GM19328 (cell line): Measurements from ENCODE around the gene GABBR2.
"Not testable (repeated sequence)": the region's sequence is repeated elsewhere in the genome, so short reads cannot be mapped to it uniquely, and the experiment has no call there.

Experiments
- ATAC-seq: cut with Tn5 transposase; IDR thresholded peaks from one replicate; pipeline ENCODE4 v1.9.1; 2021; ENCODE audit warnings: mild to moderate bottlenecking, moderate library complexity; ENCODE audit not compliant: unreplicated experiment

Gene GABBR2

DNA sequence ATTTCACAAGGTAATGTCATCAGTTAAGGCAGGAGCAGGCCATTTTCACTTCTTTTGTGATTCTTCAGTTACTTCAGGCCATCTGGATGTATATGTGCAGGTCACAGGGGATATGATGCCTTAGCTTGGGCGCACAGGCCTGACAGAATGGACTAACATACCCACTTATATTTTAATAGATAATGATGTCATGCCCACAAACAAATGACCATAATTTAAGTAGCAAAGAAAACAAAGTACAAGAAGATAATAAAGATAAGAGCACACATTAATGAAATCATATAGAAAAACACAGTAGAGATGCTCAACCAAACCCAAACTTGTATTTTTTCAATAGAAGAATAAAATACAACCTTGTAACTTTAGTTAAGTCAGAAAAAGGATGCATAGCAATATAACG, 433.6 kb downstream of the GABBR2 start:
- ATAC-seq = no peak

GRCh38 chr9:98272083-98272482, 436.7 kb downstream of the GABBR2 start:
- ATAC-seq = no peak

DNA sequence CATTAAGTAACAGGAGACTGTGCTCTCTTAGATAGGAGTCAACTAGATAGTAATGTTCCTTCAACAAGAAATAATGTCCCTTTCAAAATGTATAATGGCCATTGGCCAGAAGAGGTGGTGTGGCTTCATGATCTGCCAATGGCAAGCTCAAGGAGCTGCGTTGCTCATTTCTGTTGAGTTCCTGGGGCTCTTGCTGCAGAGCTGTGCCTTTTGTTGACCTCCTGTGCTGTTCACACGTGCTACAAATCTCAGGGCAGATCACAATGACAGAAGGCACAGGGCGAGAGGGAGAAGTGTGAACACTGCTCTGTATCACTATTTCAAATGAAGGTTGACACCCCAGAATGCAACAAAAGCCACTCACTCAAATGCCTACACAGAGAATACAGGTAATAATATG, 437.3 kb downstream of the GABBR2 start:
- ATAC-seq = no peak

DNA sequence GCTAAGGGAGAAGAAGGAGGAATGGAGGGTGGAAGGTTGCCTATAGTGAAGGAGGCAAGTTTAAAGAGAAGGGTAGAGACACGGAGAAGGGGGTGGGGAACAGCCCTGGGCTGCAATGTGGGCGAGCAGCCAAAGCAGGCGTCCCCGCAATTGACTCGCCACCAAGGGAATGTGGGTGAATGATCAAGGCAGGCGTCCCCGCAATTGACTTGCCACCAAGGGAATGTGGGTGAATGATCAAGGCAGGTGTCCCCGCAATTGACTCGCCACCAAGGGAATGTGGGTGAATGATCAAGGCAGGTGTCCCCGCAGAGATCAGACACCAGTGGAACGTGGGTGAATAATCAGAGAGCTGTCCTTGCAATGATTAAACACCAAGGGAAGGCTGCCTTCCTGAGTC, 438.5 kb downstream of the GABBR2 start:
- not testable (repeated sequence) for ATAC-seq

DNA sequence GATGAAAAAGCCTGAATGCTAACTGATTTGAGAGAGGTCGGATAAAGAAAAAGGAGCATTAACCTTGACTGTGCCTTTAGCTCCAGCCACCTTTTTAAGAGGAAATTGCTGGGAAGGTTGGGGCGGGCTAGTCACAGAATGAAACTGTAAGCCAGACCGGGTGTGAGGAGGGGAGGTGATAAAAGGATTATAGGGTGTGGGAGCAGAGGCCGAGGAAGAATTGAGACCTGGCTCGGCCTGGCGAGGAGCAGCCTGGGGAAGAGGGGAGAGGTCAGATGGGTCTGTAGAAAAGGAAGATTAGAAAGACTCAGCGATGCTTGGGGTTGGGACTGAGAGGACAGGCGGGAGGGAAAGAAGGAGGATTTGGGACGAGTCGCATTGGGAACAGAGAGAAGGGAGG, 439.1 kb downstream of the GABBR2 start:
- ATAC-seq = not testable (repeated sequence)

- ATAC-seq = not testable (repeated sequence)
Measured at GRCh38 chr9:98267556-98267955, 441.2 kb downstream of the GABBR2 start.

DNA sequence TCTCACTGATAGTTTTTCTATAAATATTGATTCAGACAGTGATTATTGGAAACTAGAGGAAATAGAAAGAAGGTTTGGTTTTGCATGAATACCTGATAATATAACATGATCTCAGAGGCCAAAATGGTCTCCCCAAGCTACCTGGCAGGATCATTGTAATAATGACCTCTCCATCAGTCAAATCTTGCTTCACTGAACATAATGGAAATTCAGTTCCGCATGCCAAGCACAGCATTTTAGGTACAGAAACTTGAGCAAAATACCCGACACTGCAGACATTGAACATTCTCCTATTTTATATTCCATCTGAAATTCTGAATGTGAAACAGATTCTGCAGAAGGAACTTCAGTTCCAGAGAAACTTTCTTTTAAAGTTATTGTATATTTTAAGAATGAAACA, 444.2 kb downstream of the GABBR2 start:
- no peak for ATAC-seq

DNA sequence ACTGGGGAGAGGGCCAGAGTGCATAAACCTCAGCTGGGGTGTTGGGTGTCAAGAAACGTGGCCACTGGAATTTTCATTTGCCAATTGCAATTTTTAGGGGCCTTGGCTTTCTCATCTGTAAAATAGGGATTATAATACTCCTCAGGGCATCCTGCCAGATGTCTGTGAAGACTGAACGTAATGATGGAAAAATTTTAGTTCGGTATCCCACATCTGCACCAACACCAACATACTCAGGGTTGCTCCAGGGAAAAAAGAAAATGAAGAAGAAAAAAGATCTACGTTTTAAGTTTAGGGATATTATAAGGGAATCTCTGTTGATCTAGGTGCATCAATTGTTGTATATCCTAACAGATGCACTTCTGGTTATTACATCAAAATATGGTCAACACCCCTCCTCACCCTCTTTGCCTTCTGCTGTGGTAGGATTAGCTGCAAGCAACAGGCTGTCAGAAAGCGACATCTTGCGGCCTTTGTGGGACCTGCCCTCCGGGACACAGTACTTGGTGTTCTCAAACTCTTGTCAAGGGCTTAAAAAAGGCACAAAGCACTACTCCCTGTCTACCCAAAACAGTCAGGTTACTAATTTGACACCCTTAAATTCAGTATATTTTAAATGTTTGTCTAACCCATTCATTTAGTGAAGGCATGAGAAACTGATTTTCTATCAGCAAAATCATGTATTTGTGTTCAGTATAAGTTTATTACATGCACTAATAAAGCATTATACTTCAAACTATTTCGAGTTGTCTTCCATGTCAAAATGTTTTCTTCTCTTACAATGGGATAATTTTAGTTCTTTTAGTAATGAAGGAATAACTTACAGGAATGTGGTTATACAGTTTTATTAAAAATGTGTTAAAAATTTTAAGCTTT, 445.0 kb downstream of the GABBR2 start:
- peak; percentile 69 for ATAC-seq

DNA sequence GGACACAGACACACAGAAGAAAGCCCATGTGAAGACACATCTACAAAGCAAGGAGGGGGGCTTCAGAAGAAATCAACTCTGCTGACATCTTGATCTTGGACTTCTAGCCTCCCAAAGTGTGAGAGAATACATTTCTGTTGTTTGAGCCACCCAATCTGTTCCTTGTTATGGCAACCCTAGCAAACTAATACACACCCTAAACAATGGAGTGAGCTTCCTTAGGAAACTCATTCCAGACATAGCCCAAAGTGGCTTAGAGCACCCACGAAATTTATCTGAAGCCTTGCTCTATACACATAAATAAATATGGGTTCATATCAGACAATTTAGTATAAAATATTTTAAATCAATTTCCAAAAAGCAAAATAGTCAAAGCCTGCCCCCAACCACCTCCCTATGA, 445.7 kb downstream of the GABBR2 start:
- no peak for ATAC-seq

GRCh38 chr9:98262056-98262455, 446.7 kb downstream of the GABBR2 start:
- no peak for ATAC-seq

GRCh38 chr9:98260635-98261034, 448.1 kb downstream of the GABBR2 start:
- ATAC-seq = no peak

GRCh38 chr9:98259791-98260190, 448.9 kb downstream of the GABBR2 start:
- ATAC-seq = no peak

- no peak for ATAC-seq
Measured at GRCh38 chr9:98256756-98257155, 452.0 kb downstream of the GABBR2 start.

- ATAC-seq = peak; percentile 89
Measured at GRCh38 chr9:98255578-98256296, 453.0 kb downstream of the GABBR2 start, which contains the start of gene TBC1D2. Gene TBC1D2, minus strand, starts transcription at chr9:98255649. Its CDS starts 108 bp downstream, at chr9:98255541.

DNA sequence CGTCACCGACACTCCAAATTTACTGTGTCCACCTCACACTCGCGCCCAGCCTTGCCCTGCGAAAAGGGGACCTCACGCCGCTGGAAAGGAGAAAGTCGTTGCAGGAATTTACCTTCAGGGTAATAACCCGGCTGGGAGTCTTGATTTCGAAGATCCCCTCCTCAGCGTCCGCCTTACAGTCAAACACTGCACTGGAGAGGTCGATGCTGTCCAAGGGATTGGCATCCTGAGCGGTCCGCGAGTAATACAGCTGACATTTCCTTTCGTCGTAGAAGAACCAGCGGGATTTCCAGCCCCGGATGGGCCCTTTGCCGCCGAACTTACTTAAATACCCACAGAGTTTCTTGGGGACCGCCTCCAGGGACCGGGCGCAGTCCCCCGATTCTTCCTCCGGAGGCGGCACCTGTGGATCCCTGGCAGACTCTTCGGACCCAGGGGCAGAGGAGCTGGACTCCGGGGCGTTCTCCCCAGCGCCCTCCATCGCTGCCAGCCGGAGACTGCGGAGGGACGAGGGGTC, 453.6 kb downstream of the GABBR2 start:
- ATAC-seq = no peak

DNA sequence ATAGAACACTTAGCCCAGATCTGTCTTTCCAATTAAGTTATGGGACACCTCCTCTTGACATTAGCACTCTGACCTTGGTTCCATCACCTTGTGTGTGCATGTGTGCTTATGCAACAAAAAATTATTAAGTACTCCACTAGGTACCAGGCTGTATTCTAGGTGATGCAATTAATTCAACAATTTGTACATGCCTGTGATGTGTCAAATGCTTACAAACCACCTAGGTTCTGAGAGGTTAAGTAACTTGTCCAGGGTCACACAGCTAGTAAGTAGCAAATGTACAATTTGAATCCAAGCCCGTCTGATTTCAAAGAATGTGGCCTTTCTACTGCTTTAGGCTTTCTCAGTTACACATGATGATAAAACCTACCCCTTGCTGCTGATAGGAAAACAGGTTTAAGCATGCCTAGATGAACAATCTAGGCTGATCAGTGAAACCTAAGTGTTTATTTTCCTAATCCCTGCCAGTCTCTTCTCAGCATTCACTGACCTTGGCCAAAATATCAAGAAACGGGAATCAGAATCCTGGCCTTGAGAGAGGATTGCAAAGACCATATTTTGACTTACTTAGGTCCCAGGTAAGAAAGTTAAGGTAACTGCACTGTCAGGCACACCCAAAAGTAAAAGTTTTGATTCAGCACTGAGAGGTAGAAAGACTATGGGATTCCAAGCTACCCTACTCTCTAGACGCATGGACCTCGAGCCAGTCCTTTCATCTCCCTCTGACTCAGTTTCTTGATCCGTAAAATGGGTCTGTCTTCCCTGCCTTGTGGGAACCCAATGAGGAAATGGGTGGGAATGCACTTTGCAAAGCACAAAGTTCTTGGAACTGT, 454.3 kb downstream of the GABBR2 start:
- ATAC-seq = no peak

DNA sequence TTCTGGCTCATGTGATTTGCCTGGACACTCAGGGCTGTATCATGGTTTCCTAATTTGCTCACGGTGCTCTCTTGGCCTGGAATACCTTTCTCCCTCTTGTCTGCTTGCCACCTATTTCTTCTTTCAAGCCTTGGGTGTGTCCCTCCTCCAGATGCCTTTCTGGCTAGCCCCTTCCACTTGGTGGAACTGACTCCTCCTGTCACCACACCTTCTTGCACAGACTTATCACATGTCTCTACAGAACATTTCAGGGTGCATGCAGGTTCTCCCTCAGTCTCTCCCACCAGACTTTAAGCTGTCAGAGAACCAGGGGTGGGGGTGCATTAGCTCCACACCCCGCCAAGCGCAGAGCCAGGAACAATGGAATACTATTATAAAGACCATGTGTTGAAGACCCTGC, 455.2 kb downstream of the GABBR2 start:
- no peak for ATAC-seq

DNA sequence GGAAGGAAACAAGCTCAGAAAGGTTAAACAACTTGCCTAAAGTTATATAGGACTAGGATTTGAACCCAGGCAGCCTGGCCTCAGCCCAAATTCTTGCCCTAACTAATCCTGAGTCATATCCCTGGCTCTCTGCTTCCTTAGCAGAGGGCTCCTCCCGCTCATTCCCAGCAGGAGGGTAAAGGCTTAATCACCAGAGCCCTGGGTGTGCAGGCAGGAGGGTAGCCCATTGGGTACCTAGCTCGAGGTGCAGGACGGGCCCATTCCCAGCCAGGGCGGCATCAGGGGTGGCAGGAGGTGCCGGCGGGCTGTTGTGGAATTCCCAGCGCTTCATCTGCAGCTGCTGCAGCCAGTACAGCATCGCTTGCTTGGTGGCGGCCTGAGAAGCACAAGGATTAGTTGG, 457.2 kb downstream of the GABBR2 start:
- no peak for ATAC-seq

GRCh38 chr9:98249771-98250170, 459.0 kb downstream of the GABBR2 start:
- ATAC-seq = no peak

DNA sequence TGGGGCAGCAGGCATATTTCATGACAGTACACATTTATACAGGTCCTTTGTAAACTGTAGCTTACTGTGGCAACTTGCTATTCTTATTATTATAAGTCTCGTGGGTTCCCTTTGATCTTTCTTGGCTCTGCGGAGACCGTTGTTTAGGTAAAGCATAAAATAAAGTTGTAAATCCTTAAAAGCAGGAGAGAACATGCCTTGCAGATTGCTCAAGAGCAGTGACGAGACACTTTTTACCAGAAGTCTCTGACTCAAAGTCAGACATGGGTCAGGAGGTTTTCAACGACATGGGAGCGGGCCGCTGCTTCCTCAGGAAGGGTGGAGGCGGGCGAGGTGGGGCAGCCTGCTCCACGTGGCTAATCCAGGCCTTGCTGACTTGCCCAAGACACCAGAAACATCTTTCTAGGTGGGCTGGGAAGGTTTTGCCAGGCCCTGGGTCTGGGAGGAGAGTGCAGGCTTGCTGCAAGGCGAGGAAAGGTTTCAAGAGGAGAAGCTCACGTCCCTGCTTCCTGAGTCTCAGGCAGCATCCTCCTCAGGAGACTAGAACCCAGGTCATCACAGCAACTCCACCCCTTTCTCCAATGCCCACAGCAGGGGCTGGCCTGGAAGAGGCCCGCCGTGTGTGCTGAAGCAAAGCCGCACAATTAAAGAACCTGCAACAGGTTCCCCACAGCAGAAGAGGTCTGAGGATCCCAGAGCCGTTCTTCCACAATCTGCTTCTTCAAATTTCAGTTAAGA, 459.8 kb downstream of the GABBR2 start:
- no peak for ATAC-seq
